HG02642 (cell line): ENCODE results near the gene FOXP1.

Experiments
- ATAC-seq: cut with Tn5 transposase; IDR thresholded peaks from one replicate; pipeline ENCODE4 v1.9.1; 2021; ENCODE audit warnings: mild to moderate bottlenecking; ENCODE audit not compliant: unreplicated experiment, poor library complexity

Gene FOXP1

GRCh38 chr3:71583566-71584393, at the start of gene FOXP1:
Gene FOXP1, minus strand, starts transcription at chr3:71583728. Its CDS starts 385,347 bp downstream, at chr3:71198381.
- no peak for ATAC-seq

GRCh38 chr3:71629711-71630110, 46.2 kb upstream of the FOXP1 start:
- ATAC-seq: no peak

GRCh38 chr3:71629289-71629688, 45.8 kb upstream of the FOXP1 start:
- no peak for ATAC-seq

GRCh38 chr3:71628522-71628921, 45.0 kb upstream of the FOXP1 start:
- ATAC-seq: no peak

GRCh38 chr3:71625676-71626075, 42.1 kb upstream of the FOXP1 start:
- ATAC-seq: no peak

- no peak for ATAC-seq
Measured at GRCh38 chr3:71621825-71622537, 38.5 kb upstream of the FOXP1 start.

- ATAC-seq: no peak
Measured at GRCh38 chr3:71618538-71618937, 35.0 kb upstream of the FOXP1 start.

- ATAC-seq: no peak
Measured at GRCh38 chr3:71616571-71617021, 33.1 kb upstream of the FOXP1 start.

- no peak for ATAC-seq
Measured at GRCh38 chr3:71614869-71615268, 31.3 kb upstream of the FOXP1 start.

- ATAC-seq: no peak
Measured at GRCh38 chr3:71614426-71614825, 30.9 kb upstream of the FOXP1 start.

- ATAC-seq: no peak
Measured at GRCh38 chr3:71611099-71611498, 27.6 kb upstream of the FOXP1 start.

GRCh38 chr3:71607364-71607763, 23.8 kb upstream of the FOXP1 start:
- ATAC-seq: no peak

- no peak for ATAC-seq
Measured at GRCh38 chr3:71606582-71606981, 23.1 kb upstream of the FOXP1 start.

- ATAC-seq: no peak
Measured at GRCh38 chr3:71602256-71602655, 18.7 kb upstream of the FOXP1 start.

- ATAC-seq: no peak
Measured at GRCh38 chr3:71601811-71602210, 18.3 kb upstream of the FOXP1 start.

GRCh38 chr3:71600646-71601288, 17.2 kb upstream of the FOXP1 start:
- ATAC-seq: no peak

- no peak for ATAC-seq
Measured at GRCh38 chr3:71599416-71599815, 15.9 kb upstream of the FOXP1 start.

GRCh38 chr3:71598292-71598691, 14.8 kb upstream of the FOXP1 start:
- ATAC-seq: no peak

- ATAC-seq: no peak
Measured at GRCh38 chr3:71597286-71597685, 13.8 kb upstream of the FOXP1 start.

- no peak for ATAC-seq
Measured at GRCh38 chr3:71593106-71593505, 9.6 kb upstream of the FOXP1 start.

- no peak for ATAC-seq
Measured at GRCh38 chr3:71591101-71591500, 7.6 kb upstream of the FOXP1 start.
